Measurements from ENCODE around the gene MUC4.
"Not testable (repeated sequence)": the region's sequence is repeated elsewhere in the genome, so short reads cannot be mapped to it uniquely, and the experiment has no call there.

MUC4 gene

DNA sequence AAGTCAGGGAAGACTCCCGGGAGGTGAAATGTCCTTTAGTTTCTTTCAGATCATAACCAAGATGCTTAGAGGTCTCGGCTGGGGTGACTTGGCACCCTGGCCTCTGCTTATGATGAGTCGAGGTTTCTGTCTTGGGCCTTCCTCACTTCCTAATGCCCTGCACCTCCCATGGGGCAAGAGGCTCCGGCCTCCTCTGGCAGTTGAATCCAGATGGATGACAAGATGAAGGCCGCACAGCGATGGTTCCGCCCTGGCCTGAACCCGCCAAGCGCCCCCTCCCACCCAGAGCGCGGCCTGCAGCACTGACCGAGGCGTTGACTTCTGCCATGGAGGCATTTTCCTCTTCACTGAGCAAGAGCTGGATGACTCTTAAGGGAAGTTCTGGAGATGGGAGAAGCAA, 59.7 kb downstream of the MUC4 start:
- TF ChIP-seq, protein P1, sequence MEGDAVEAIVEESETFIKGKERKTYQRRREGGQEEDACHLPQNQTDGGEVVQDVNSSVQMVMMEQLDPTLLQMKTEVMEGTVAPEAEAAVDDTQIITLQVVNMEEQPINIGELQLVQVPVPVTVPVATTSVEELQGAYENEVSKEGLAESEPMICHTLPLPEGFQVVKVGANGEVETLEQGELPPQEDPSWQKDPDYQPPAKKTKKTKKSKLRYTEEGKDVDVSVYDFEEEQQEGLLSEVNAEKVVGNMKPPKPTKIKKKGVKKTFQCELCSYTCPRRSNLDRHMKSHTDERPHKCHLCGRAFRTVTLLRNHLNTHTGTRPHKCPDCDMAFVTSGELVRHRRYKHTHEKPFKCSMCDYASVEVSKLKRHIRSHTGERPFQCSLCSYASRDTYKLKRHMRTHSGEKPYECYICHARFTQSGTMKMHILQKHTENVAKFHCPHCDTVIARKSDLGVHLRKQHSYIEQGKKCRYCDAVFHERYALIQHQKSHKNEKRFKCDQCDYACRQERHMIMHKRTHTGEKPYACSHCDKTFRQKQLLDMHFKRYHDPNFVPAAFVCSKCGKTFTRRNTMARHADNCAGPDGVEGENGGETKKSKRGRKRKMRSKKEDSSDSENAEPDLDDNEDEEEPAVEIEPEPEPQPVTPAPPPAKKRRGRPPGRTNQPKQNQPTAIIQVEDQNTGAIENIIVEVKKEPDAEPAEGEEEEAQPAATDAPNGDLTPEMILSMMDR (IDR thresholded peaks at IDR 0.05; ENCODE audit: borderline replicate concordance, insufficient read depth, low read depth, low read length) = no peak

DNA sequence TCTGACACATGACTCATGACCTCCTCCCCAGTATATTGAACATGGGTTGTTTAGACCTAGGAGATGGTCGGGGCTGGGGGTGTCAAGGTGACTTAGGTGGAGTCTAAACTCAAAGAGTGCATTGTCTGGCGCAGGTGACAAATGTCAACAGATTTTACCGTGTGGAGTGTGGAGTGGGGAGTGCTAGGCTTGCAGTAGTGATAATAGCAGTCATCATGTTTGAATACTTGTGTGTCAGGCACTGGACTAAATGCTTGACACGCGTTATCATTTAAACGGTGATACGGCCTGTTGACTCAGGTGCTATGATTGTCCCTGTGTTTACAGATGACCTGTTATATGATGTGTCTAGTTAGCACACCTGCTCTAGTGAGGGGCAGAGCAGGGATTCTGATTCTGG, 60.2 kb downstream of the MUC4 start:
- H3K4me3 ChIP-seq (ENCODE audit: low read depth, low read length) = no peak overlapping the region
- TF ChIP-seq, protein P1 (IDR thresholded peaks at IDR 0.05; ENCODE audit: borderline replicate concordance, insufficient read depth, low read depth, low read length) = no peak

More for the DNA sequence above, 59.7 kb downstream of the MUC4 start:
- no peak overlapping the region for H3K4me3 ChIP-seq (ENCODE audit: low read depth, low read length)

DNA sequence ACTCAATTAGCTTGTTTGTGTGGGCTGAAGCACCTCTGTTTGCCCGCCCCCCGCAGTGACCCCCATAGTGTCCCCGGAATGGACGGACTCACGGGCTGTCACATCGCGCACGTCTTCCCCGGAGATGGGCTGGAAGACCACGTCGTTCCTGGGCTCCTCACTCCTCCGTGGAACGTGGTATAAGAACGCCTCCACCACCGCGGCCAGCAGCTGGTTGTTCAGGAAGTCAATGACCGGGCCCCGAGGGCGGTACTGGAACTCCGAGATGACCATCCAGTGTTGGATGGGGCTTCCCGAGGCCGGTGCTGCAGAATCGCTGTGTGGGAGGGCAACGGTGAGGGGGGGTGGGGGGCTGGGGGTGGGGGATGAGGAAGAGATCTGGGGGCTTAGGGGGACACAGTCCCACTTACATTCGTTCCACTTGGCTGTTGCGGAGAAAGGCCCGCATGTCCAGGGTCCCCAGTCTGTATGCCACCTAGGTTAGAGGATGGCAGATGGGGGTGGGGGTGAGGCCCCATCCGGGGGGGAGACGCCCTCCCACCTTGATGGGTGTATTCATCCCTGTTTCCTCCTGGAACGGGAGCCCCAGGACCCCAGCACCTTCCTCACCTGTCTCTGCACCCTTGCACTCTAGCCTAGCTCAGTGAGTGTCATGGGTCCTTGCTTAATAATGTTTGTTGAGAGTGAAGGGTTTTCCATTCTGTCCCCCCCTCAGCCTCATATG, 60.8 kb downstream of the MUC4 start:
- H3K4me3 ChIP-seq (ENCODE audit: low read depth, low read length) = no peak overlapping the region
- TF ChIP-seq, protein P1 (IDR thresholded peaks at IDR 0.05; ENCODE audit: borderline replicate concordance, insufficient read depth, low read depth, low read length) = no peak

DNA sequence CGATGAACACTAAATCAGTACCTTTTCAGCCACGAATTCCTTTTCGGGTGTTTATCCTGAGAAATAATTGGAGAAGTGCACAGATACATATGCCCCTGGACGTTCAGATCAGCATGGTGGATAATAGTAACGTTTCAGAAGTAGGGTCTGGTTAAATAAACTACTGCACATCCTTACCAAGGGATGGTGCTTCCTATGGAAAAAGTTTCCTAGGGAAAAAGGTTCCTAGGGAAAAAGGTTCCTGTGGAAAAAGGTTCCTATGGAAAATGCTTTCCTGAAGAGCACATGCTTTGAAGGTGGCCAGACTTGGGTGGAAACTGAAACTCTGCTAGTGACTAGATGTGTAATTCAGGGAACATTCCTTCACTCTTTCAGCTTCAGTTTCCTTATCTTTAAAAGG, 62.6 kb downstream of the MUC4 start:
- H3K4me3 ChIP-seq (ENCODE audit: low read depth, low read length) = not testable (repeated sequence)

DNA sequence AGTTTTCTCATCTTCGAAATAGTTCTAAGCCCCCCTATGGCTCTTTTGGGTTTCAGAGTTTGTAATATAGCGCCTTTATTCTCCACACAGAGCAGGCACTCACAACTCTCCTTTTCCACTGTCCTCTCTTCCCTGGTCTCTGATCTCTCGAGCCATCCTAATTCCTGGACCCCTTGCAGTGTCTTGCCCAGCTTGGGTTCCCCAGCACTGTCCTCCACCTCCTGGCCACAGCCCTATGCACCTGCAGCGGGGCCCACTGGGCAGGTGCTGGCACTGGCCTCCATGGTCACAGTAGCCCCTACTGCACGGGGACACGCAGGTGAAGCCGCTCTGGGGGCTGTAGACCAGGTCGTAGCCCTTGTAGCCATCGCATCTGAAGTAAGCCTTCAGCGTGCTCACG, 63.1 kb downstream of the MUC4 start:
- no peak overlapping the region for H3K4me3 ChIP-seq (ENCODE audit: low read depth, low read length)
- TF ChIP-seq, protein P1 (IDR thresholded peaks at IDR 0.05; ENCODE audit: borderline replicate concordance, insufficient read depth, low read depth, low read length) = no peak

DNA sequence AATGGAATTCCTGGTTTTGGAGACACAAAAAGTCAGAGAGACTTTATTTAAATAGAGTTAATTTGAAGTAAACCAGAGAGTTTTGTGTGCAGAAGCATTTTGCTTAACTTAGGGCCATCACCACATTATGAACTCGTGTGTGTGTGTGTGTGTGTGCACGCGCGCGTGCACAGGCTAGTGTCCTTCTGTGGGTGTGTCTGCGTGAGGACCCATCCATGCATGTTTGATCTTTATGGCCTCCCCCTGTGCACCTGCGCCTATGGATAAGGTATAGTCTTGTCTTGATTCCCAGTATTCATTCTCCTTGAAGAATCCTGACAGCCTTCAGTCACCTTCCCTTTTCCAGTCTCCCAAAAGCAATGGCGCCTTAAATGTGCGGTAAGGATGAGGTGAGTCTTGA, 65.0 kb downstream of the MUC4 start:
- TF ChIP-seq, protein P1 (IDR thresholded peaks at IDR 0.05; ENCODE audit: borderline replicate concordance, insufficient read depth, low read depth, low read length) = no peak
- H3K4me3 ChIP-seq (ENCODE audit: low read depth, low read length) = no peak overlapping the region

DNA sequence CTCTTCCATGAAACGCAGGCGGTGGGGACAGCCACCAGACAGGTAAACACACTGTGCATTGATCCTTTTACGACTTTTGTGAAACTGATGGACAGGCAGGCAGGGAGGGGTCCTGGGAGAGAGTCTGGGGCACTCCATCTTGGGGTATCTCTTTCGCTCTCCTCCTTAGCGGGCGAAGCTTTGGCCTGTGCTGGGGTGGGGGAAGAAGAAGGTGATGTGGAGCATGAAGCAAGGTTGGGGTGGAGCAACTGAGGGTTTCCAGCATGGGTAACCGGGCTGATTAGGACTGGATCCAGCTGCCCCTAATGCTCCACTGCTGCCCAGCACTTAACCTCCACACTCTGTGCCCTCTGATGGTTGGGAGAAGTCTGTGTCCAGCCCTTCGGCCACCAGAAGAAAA, 65.4 kb downstream of the MUC4 start:
- no peak overlapping the region for H3K4me3 ChIP-seq (ENCODE audit: low read depth, low read length)
- TF ChIP-seq, protein P1 (IDR thresholded peaks at IDR 0.05; ENCODE audit: borderline replicate concordance, insufficient read depth, low read depth, low read length) = no peak

All from GM12875 (cell line).